Keratinocyte (primary cell): ENCODE measurements around the gene XIRP1. TPM values are rescaled to one million over a fixed set of nuclear protein-coding genes. Genes with fewer than 3 reads are reported as not detected.

Experiments
- DNase-seq: peaks from one replicate; pipeline ENCODE4 v3.0.0-alpha.2; 2011; ENCODE audit warnings: low read depth, missing footprints, low spot score
- FAIRE-seq: peaks from 2 replicates; lab custom pipeline; 2011; peaks lifted over from hg19 to GRCh38; lab: Jason Lieb, UNC
- H2AFZ ChIP-seq: 2 replicates; pipeline ENCODE4 v1.6.0; 2012; ENCODE audit warnings: low read length, control low read depth, inconsistent platforms; ENCODE audit not compliant: control insufficient read depth
- H3K27ac ChIP-seq: 2 replicates; pipeline ENCODE4 v1.5.1; 2011; ENCODE audit warnings: low read length; ENCODE audit not compliant: control insufficient read depth, insufficient read depth
- H3K27me3 ChIP-seq: 3 replicates; pipeline ENCODE4 v1.6.0; 2011; ENCODE audit warnings: low read length; ENCODE audit not compliant: control insufficient read depth, insufficient read depth; ENCODE audit errors: extremely low read depth
- H3K36me3 ChIP-seq, 2 experiments: 2 replicates in 1 of 2; 3 replicates in 1 of 2; pipeline ENCODE4 v1.5.1; 2011; ENCODE audit warnings: low read length in 2 of 2, mild to moderate bottlenecking in 1 of 2; ENCODE audit not compliant: control insufficient read depth in 2 of 2, insufficient read depth in 2 of 2; ENCODE audit errors: extremely low read depth in 1 of 2
- H3K4me1 ChIP-seq: 3 replicates; pipeline ENCODE4 v1.5.1; 2011; ENCODE audit warnings: low read length; ENCODE audit not compliant: control insufficient read depth, insufficient read depth; ENCODE audit errors: extremely low read depth
- H3K4me2 ChIP-seq: 3 replicates; pipeline ENCODE4 v1.6.0; 2011; ENCODE audit warnings: low read depth, low read length; ENCODE audit not compliant: control insufficient read depth, insufficient read depth; ENCODE audit errors: extremely low read depth
- H3K4me3 ChIP-seq, 3 experiments: fragments of 200-600 bp in 1 of 3; sonication (generic) in 1 of 3; 2 replicates in 2 of 3; 3 replicates in 1 of 3; pipeline ENCODE4 v1.5.1; 2011 to 2016; ENCODE audit warnings: low read length in 3 of 3, mild to moderate bottlenecking in 3 of 3, control low read depth in 2 of 3, inconsistent platforms in 1 of 3, low read depth in 1 of 3, mixed read lengths in 1 of 3, mixed run types in 1 of 3, moderate library complexity in 1 of 3; ENCODE audit not compliant: control insufficient read depth in 2 of 3, insufficient read depth in 2 of 3; ENCODE audit errors: extremely low read depth in 1 of 3
- H3K79me2 ChIP-seq: 2 replicates; pipeline ENCODE4 v1.6.0; 2012; ENCODE audit warnings: low read length; ENCODE audit not compliant: control insufficient read depth, insufficient read depth
- H3K9ac ChIP-seq: 3 replicates; pipeline ENCODE4 v1.6.0; 2011; ENCODE audit warnings: low read length; ENCODE audit not compliant: control insufficient read depth, insufficient read depth; ENCODE audit errors: extremely low read depth
- H3K9me1 ChIP-seq: 3 replicates; pipeline ENCODE4 v1.6.0; 2011; ENCODE audit warnings: low read length; ENCODE audit not compliant: control insufficient read depth, insufficient read depth; ENCODE audit errors: extremely low read depth
- H3K9me3 ChIP-seq: 2 replicates; pipeline ENCODE4 v1.5.1; 2012; ENCODE audit warnings: low read depth, low read length; ENCODE audit not compliant: control insufficient read depth
- H4K20me1 ChIP-seq: 3 replicates; pipeline ENCODE4 v1.6.0; 2011; ENCODE audit warnings: low read length; ENCODE audit not compliant: control insufficient read depth, insufficient read depth; ENCODE audit errors: extremely low read depth
- EZH2 ChIP-seq: IDR thresholded peaks from one replicate; pipeline ENCODE4 v1.6.1; 2012; ENCODE audit warnings: inconsistent platforms, mild to moderate bottlenecking, low read length, moderate library complexity
- dilution Hi-C: fragments of 300-500 bp; cut with MboI; formaldehyde crosslinking; loops from one replicate; pipeline ENCODE4 v1.7.0; 2020; ENCODE audit warnings: low sequenced_read_pairs; ENCODE audit not compliant: extremely low pct_ligation_motif_present
- polyA plus RNA-seq, 5 experiments: library from polyadenylated mRNA; depleted of rRNA in 3 of 5; stranded (reverse) in 3 of 5; stranded (forward) in 1 of 5; unstranded in 1 of 5; fragments of >200 nt; gene quantifications; 1 replicate in 1 of 5; 2 replicates in 3 of 5; 3 replicates in 1 of 5; pipeline versions ENCODE4 v1.2.1 to v1.2.3, GENCODE V29; 2011 to 2012; ENCODE audit warnings: missing spikeins in 2 of 5, low read depth in 1 of 5, low replicate concordance in 1 of 5
- TF ChIP-seq, protein P1 (sequence below), 3 experiments: IDR thresholded peaks in 1 of 3; conservative IDR thresholded peaks in 1 of 3; optimal IDR thresholded peaks in 1 of 3; 2 replicates in 2 of 3; 3 replicates in 1 of 3; pipeline versions ENCODE3 to v1.5.1; 2011; ENCODE audit warnings: low read length in 3 of 3, mild to moderate bottlenecking in 3 of 3, moderate library complexity in 2 of 3, control low read depth in 1 of 3, inconsistent platforms in 1 of 3; ENCODE audit not compliant: insufficient read depth in 2 of 3; ENCODE audit errors: extremely low read depth in 1 of 3

The XIRP1 gene
- polyA plus RNA-seq, 1 donor (not counting 4 experiments of a cell fraction or from before 2014, with no cell fraction given): not detected

DNA sequence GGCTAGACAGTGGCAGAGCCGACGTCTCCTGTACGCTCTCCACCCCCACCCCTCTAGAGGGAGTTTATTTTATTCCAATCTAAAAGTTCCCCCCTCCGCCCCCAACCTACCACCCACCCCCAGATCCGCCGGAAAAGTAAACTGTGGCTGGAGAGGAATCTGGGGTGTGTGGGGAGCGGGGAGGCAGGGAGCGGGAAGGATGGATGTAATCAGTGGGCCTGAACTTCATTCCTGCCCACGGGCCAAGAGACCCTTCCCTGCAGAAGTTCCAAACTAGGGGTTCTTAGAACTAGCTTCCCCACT, 38.5 kb downstream of the XIRP1 start:
- Histone ChIP-seq H3K9me3 (no peaks in the 10 kb centered on the region), H3K4me1 (peaks cover 37% of the 10 kb centered on the region), H3K27me3 (no peaks in the 10 kb centered on the region), H3K27ac (no peak overlapping the region), H3K9ac (no peak overlapping the region), H2AFZ (no peak overlapping the region), H4K20me1 (peaks cover 2% of the 10 kb centered on the region), H3K4me2 (no peak overlapping the region), H3K36me3 (no peaks in the 10 kb centered on the region), H3K79me2 (peaks cover 18% of the 10 kb centered on the region), H3K9me1 (peaks cover 6% of the 10 kb centered on the region), H3K4me3 (peak overlapping the region in 2 of 3 experiments; percentile 11 to 35)
- DNase-seq (no peak), FAIRE-seq (no peak)
- dilution Hi-C loops: no loop called here
- TF ChIP-seq, protein P1, sequence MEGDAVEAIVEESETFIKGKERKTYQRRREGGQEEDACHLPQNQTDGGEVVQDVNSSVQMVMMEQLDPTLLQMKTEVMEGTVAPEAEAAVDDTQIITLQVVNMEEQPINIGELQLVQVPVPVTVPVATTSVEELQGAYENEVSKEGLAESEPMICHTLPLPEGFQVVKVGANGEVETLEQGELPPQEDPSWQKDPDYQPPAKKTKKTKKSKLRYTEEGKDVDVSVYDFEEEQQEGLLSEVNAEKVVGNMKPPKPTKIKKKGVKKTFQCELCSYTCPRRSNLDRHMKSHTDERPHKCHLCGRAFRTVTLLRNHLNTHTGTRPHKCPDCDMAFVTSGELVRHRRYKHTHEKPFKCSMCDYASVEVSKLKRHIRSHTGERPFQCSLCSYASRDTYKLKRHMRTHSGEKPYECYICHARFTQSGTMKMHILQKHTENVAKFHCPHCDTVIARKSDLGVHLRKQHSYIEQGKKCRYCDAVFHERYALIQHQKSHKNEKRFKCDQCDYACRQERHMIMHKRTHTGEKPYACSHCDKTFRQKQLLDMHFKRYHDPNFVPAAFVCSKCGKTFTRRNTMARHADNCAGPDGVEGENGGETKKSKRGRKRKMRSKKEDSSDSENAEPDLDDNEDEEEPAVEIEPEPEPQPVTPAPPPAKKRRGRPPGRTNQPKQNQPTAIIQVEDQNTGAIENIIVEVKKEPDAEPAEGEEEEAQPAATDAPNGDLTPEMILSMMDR (optimal IDR thresholded peaks at IDR 0.05 in 1 of 3, IDR thresholded peaks at IDR 0.05 in 1 of 3, conservative IDR thresholded peaks at IDR 0.05 in 1 of 3; ENCODE audit: extremely low read depth in 1 of 3, insufficient read depth in 2 of 3, low read length in 3 of 3): no peak
- TF ChIP-seq EZH2: no peak

DNA sequence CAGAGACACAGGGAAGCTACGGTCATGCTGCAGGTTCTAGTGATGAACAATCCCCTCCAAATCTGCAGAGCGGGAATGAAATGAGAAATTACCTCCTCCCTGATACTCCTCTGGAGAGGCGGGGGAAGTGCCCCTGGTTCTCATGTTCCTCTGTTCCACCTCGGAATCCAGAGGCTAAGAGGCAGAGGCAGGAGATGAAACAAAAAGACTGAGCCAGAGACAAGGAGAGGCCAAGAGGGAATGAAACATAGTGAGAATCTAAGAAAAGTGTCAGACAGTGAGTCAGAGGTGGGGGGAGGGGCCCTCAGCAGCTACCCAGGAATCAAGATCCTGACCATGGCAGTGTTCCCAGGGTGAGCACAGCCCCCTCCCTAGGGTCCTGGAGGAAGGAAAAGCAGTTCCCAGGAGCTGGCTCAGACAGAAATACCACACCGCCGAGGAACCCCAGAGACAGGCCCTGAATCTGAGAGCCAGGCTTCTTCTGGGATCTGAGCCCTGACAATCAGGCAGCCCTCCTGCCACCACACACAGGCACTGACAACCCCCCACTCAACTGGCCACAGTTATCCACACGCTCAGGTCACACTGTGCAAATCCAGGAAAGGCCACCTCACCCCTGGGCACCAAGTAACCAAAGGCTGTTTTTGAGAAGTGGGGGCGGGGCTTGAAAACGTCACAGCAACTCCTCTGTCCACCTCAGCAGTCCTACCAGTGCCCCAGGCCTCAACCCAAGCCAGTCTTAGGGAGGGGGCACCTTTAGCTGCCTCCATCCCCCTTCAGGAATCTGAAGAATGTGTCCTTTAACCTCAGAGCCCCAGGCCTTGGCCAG, 41.4 kb downstream of the XIRP1 start:
- Histone ChIP-seq H3K27me3 (no peaks in the 10 kb centered on the region), H3K4me2 (peak overlapping the region; percentile 96), H4K20me1 (peaks cover 6% of the 10 kb centered on the region), H3K4me3 (peak overlapping the region; percentile 61 to 78 (median 70)), H3K36me3 (no peaks in the 10 kb centered on the region), H3K9me1 (peaks cover 6% of the 10 kb centered on the region), H3K27ac (peak overlapping the region; percentile 98), H3K4me1 (peaks cover 65% of the 10 kb centered on the region), H3K9me3 (no peaks in the 10 kb centered on the region), H3K9ac (peak overlapping the region; percentile 90), H2AFZ (no peak overlapping the region), H3K79me2 (peaks cover 36% of the 10 kb centered on the region)
- peak; percentile 44 for FAIRE-seq
- dilution Hi-C loops: no loop called here
- TF ChIP-seq EZH2: no peak
- TF ChIP-seq, protein P1 (optimal IDR thresholded peaks at IDR 0.05 in 1 of 3, IDR thresholded peaks at IDR 0.05 in 1 of 3, conservative IDR thresholded peaks at IDR 0.05 in 1 of 3; ENCODE audit: extremely low read depth in 1 of 3, insufficient read depth in 2 of 3, low read length in 3 of 3): no peak
- no peak for DNase-seq
